ENCODE data around the gene C16orf92. TPM values are rescaled to one million over a fixed set of nuclear protein-coding genes. Genes with fewer than 3 reads are reported as not detected.
A peak's percentile ranks its signal among the peaks of the same experiment; 100 is the strongest.

The C16orf92 gene
- not detected for total RNA-seq
- not detected for polyA plus RNA-seq

GRCh38 chr16:30022887-30023286 lies at the start of gene C16orf92:
TSS of gene C16orf92 (plus strand) at chr16:30023198. CDS start at chr16:30023341, 143 bp downstream.
- peaks cover 6 to 13% of the 10 kb centered on the region in 2 donors for H3K27me3 Mint-ChIP-seq
- ChIA-PET POLR2A (ENCODE audit: partially characterized antibody) (no interaction called here), CTCF (ENCODE audit: partially characterized antibody) (interaction anchor here (0.6 to 2.0 kb wide), 5 partner anchors 10 to 331 kb away, joined by 3 to 6 read pairs (median 4); no protein-coding TSS in a partner anchor)
- intact Hi-C loops (cut with micrococcal nuclease), result no loop called here
- no peaks in the 10 kb centered on the region for H3K27me3 ChIP-seq (ENCODE audit: insufficient read depth, low read length)
- no peaks in the 10 kb centered on the region for H3K36me3 ChIP-seq (ENCODE audit: insufficient read depth, low read length)
- H3K27ac Mint-ChIP-seq, result no peak within 1 kb of the TSS
- H3K4me3 ChIP-seq (ENCODE audit: low read length in 2 of 2), result no peak within 1 kb of the TSS
- H3K36me3 Mint-ChIP-seq, result no peaks in the 10 kb centered on the region
- H3K9me3 ChIP-seq (ENCODE audit: control insufficient read depth in 1 of 2, low read length in 2 of 2), result no peaks in the 10 kb centered on the region
- H3K27ac ChIP-seq (ENCODE audit: low read depth, low read length), result no peak within 1 kb of the TSS
- peaks cover 9% of the 10 kb centered on the region for H3K4me1 ChIP-seq (ENCODE audit: insufficient read depth, low read length)
- peak within 1 kb of the TSS in 1 of 8 donors; percentile 20 for H3K4me3 Mint-ChIP-seq
- H3K9me3 Mint-ChIP-seq, result peaks cover 0 to under 1% (median 0%) of the 10 kb centered on the region in 8 donors
- peaks cover 4 to 13% (median 8%) of the 10 kb centered on the region in 4 donors for H3K4me1 Mint-ChIP-seq
- no peak for DNase-seq

GRCh38 chr16:29973384-29974246 lies 49.4 kb upstream of the C16orf92 start, which contains the start of gene TAOK2:
TSS of gene TAOK2 (plus strand) at chr16:29973868. CDS start at chr16:29977773, 3,905 bp downstream.
- no peaks in the 10 kb centered on the region for H3K27me3 ChIP-seq (ENCODE audit: insufficient read depth, low read length)
- peaks cover 20% of the 10 kb centered on the region for H3K36me3 ChIP-seq (ENCODE audit: insufficient read depth, low read length)
- peak within 1 kb of the TSS; percentile 74 to 87 for H3K4me3 ChIP-seq (ENCODE audit: low read length in 2 of 2)
- peaks cover 9 to 29% of the 10 kb centered on the region in 2 donors for H3K36me3 Mint-ChIP-seq
- H3K9me3 Mint-ChIP-seq, result no peaks in the 10 kb centered on the region
- CTCF ChIA-PET (ENCODE audit: partially characterized antibody), result interaction anchor here (0.7 to 3.8 kb wide), 12 partner anchors 8 to 273 kb away, joined by 3 to 29 read pairs (median 3); partner anchors contain the start of genes KCTD13 and TMEM219
- peak within 1 kb of the TSS; percentile 77 to 97 (median 96) for H3K27ac Mint-ChIP-seq
- H3K4me1 ChIP-seq (ENCODE audit: insufficient read depth, low read length), result peaks cover 36% of the 10 kb centered on the region
- POLR2A ChIA-PET (ENCODE audit: partially characterized antibody), result interaction anchor here (0.7 to 6.0 kb wide), 17 partner anchors 12 to 360 kb away, joined by 3 to 113 read pairs (median 5); partner anchors contain the start of genes ALDOA, C16orf54, CDIPT and HIRIP3
- peak; percentile 92 to 94 (median 92) for DNase-seq
- H3K27me3 Mint-ChIP-seq, result no peaks in the 10 kb centered on the region
- intact Hi-C loops (cut with micrococcal nuclease), result loop anchor here (1.0 to 2.0 kb wide), 4 partner anchors 11 to 110 kb away; partner anchors contain the start of genes CDIPT, INO80E, KCTD13 and TMEM219
- H3K4me1 Mint-ChIP-seq, result peaks cover 20 to 49% (median 34%) of the 10 kb centered on the region in 4 donors
- no peaks in the 10 kb centered on the region for H3K9me3 ChIP-seq (ENCODE audit: control insufficient read depth in 1 of 2, low read length in 2 of 2)
- peak within 1 kb of the TSS; percentile 82 to 97 (median 93) for H3K4me3 Mint-ChIP-seq
- H3K27ac ChIP-seq (ENCODE audit: low read depth, low read length), result peak within 1 kb of the TSS; percentile 86

GRCh38 chr16:29974291-29975133 lies 48.5 kb upstream of the C16orf92 start:
- DNase-seq, result peak in 4 of 5 donors; percentile 12 to 56 (median 16)
- peak overlapping the region; percentile 74 to 87 for H3K4me3 ChIP-seq (ENCODE audit: low read length in 2 of 2)
- intact Hi-C loops (cut with micrococcal nuclease), result no loop called here

GRCh38 chr16:29975134-29975538 lies 47.9 kb upstream of the C16orf92 start:
- ChIA-PET POLR2A (ENCODE audit: partially characterized antibody) (interaction anchor here (0.9 to 6.0 kb wide), 8 partner anchors 12 to 274 kb away, joined by 3 to 113 read pairs (median 9); partner anchors contain the start of genes ASPHD1, HIRIP3, INO80E and KCTD13), CTCF (ENCODE audit: partially characterized antibody) (interaction anchor here (0.9 to 3.8 kb wide), 7 partner anchors 13 to 111 kb away, joined by 3 to 29 read pairs (median 3); partner anchors contain the start of genes CDIPT, HIRIP3 and TMEM219)
- Mint-ChIP-seq H3K27ac (peak overlapping the region; percentile 77 to 96 (median 94)), H3K4me3 (peak overlapping the region; percentile 82 to 97 (median 93)), H3K27me3 (no peaks in the 10 kb centered on the region), H3K36me3 (peaks cover 12 to 38% of the 10 kb centered on the region in 2 donors), H3K9me3 (no peaks in the 10 kb centered on the region), H3K4me1 (peaks cover 20 to 49% (median 34%) of the 10 kb centered on the region in 4 donors)
- no peak for DNase-seq
- H3K9me3 ChIP-seq (ENCODE audit: control insufficient read depth in 1 of 2, low read length in 2 of 2), result no peaks in the 10 kb centered on the region
- H3K4me3 ChIP-seq (ENCODE audit: low read length in 2 of 2), result peak overlapping the region; percentile 18 to 87
- peaks cover 36% of the 10 kb centered on the region for H3K4me1 ChIP-seq (ENCODE audit: insufficient read depth, low read length)
- H3K27me3 ChIP-seq (ENCODE audit: insufficient read depth, low read length), result no peaks in the 10 kb centered on the region
- peaks cover 31% of the 10 kb centered on the region for H3K36me3 ChIP-seq (ENCODE audit: insufficient read depth, low read length)
- H3K27ac ChIP-seq (ENCODE audit: low read depth, low read length), result peak overlapping the region; percentile 86
- intact Hi-C loops (cut with micrococcal nuclease), result no loop called here

More at GRCh38 chr16:29974291-29975133, 48.5 kb upstream of the C16orf92 start:
- H3K27ac Mint-ChIP-seq, result peak overlapping the region; percentile 77 to 97 (median 96)
- H3K27me3 Mint-ChIP-seq, result no peaks in the 10 kb centered on the region
- Histone ChIP-seq H3K4me1 (ENCODE audit: insufficient read depth, low read length) (peaks cover 36% of the 10 kb centered on the region), H3K27ac (ENCODE audit: low read depth, low read length) (peak overlapping the region; percentile 86), H3K36me3 (ENCODE audit: insufficient read depth, low read length) (peaks cover 25% of the 10 kb centered on the region), H3K27me3 (ENCODE audit: insufficient read depth, low read length) (no peaks in the 10 kb centered on the region), H3K9me3 (ENCODE audit: control insufficient read depth in 1 of 2, low read length in 2 of 2) (no peaks in the 10 kb centered on the region)
- peaks cover 20 to 49% (median 34%) of the 10 kb centered on the region in 4 donors for H3K4me1 Mint-ChIP-seq
- H3K36me3 Mint-ChIP-seq, result peaks cover 10 to 34% of the 10 kb centered on the region in 2 donors
- POLR2A ChIA-PET (ENCODE audit: partially characterized antibody), result interaction anchor here (0.6 to 6.0 kb wide), 12 partner anchors 13 to 273 kb away, joined by 3 to 113 read pairs (median 7); partner anchors contain the start of genes ALDOA, ASPHD1, C16orf54 and HIRIP3
- H3K4me3 Mint-ChIP-seq, result peak overlapping the region; percentile 82 to 97 (median 93)
- no peaks in the 10 kb centered on the region for H3K9me3 Mint-ChIP-seq
- CTCF ChIA-PET (ENCODE audit: partially characterized antibody), result interaction anchor here (0.9 to 3.8 kb wide), 6 partner anchors 13 to 121 kb away, joined by 3 to 29 read pairs (median 4); partner anchors contain the start of genes CDIPT, HIRIP3 and TMEM219

- Histone ChIP-seq H3K27ac (ENCODE audit: low read depth, low read length) (peak overlapping the region; percentile 86), H3K27me3 (ENCODE audit: insufficient read depth, low read length) (no peaks in the 10 kb centered on the region), H3K36me3 (ENCODE audit: insufficient read depth, low read length) (peaks cover 39% of the 10 kb centered on the region), H3K4me3 (ENCODE audit: low read length in 2 of 2) (peak overlapping the region in 1 of 2 donors; percentile 87), H3K9me3 (ENCODE audit: control insufficient read depth in 1 of 2, low read length in 2 of 2) (no peaks in the 10 kb centered on the region), H3K4me1 (ENCODE audit: insufficient read depth, low read length) (peaks cover 36% of the 10 kb centered on the region)
- H3K4me3 Mint-ChIP-seq, result peak overlapping the region; percentile 22 to 94 (median 86)
- ChIA-PET POLR2A (ENCODE audit: partially characterized antibody) (interaction anchor here (0.9 to 6.0 kb wide), 7 partner anchors 12 to 275 kb away, joined by 3 to 113 read pairs (median 14); partner anchors contain the start of genes ASPHD1, HIRIP3, INO80E and KCTD13), CTCF (ENCODE audit: partially characterized antibody) (interaction anchor here (1.1 to 1.6 kb wide), 4 partner anchors 13 to 127 kb away, joined by 3 read pairs; no protein-coding TSS in a partner anchor)
- H3K27me3 Mint-ChIP-seq, result no peaks in the 10 kb centered on the region
- no peaks in the 10 kb centered on the region for H3K9me3 Mint-ChIP-seq
- H3K36me3 Mint-ChIP-seq, result peaks cover 17 to 44% of the 10 kb centered on the region in 2 donors
- peak overlapping the region; percentile 77 to 96 (median 94) for H3K27ac Mint-ChIP-seq
- peaks cover 20 to 49% (median 34%) of the 10 kb centered on the region in 4 donors for H3K4me1 Mint-ChIP-seq
- intact Hi-C loops (cut with micrococcal nuclease), result no loop called here
- DNase-seq, result no peak
These were observed 47.0 kb upstream of the C16orf92 start for GRCh38 chr16:29975811-29976511.

Data from CD4-positive, alpha-beta memory T cell (primary cell).